HG03342 (cell line): Measurements from ENCODE around the gene RBM4.
"Not testable (repeated sequence)": the region's sequence is repeated elsewhere in the genome, so short reads cannot be mapped to it uniquely, and the experiment has no call there.

Source experiments
- ATAC-seq: cut with Tn5 transposase; IDR thresholded peaks from one replicate; pipeline ENCODE4 v1.9.1; 2021; ENCODE audit warnings: mild to moderate bottlenecking, moderate library complexity; ENCODE audit not compliant: unreplicated experiment

The RBM4 gene

DNA sequence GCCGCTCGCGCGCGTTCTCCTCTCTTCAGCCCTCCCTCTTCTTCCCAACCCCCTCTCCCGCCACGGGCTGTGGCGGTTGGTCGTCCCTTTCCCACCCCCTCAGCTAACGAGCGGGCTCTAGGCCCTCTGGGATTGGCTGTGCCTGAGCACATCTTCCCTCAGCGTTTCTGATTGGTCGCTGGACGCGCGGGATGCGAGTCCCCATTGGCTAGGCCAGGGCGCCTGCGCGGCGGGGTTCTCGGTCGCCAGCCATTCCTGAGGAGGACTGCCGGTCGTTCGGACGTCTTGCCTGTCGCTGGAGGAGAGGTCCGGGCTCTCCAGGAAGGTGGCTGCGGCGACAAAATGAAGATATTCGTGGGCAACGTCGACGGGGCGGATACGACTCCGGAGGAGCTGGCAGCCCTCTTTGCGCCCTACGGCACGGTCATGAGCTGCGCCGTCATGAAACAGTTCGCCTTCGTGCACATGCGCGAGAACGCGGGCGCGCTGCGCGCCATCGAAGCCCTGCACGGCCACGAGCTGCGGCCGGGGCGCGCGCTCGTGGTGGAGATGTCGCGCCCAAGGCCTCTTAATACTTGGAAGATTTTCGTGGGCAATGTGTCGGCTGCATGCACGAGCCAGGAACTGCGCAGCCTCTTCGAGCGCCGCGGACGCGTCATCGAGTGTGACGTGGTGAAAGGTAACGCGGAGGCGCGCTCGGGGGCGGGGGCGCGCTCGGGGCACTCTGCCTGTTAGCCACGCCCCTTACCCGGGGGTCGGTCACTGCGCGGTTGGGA is 21.9 kb upstream of the RBM4 start, which contains the start of gene RBM14:
RBM14 (plus strand) TSS at position 252 of the 776 bp plus-strand sequence; CDS start at position 343, 91 bp downstream.
- ATAC-seq, result peak; percentile 84

DNA sequence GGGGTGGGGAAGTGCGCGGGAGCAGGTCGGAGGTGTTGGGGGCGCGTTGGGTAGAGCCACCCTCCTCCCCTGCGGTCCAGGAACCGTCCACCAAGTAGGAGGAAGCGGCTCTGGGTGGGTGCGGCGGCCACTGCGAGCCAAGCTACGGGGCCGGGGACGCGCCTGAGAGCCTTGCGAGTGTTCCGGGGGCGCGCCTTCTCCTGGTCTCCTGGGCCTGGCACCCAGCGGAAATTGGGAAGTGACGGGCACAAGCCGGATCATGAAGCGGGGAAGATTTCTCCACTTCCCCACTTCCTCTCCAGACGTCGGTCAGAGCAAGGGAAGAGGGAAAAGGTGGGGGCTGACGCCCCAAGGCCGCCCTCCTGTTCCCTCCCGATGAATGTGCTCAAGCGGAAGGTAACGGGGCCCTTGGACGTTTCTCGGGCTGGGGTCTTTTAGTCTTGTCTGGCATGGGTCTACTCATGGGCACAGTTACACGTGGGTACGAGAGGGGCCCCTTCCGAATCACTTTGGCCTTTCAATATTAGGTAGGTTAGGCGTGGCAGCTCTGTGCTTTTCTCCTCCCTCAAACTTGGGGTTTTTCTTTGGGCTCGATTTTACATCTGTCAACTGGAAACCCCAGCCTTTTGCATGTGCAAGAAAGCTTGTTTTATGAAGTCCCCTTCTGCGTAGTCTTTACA is 21.2 kb upstream of the RBM4 start:
- ATAC-seq, result no peak

GRCh38 chr11:66619080-66619554 is 19.4 kb upstream of the RBM4 start:
- no peak for ATAC-seq

GRCh38 chr11:66624450-66624849 is 14.1 kb upstream of the RBM4 start:
- no peak for ATAC-seq

GRCh38 chr11:66625041-66625751 is 13.3 kb upstream of the RBM4 start:
- no peak for ATAC-seq

- no peak for ATAC-seq
Measured at GRCh38 chr11:66625752-66626149, 12.8 kb upstream of the RBM4 start.

DNA sequence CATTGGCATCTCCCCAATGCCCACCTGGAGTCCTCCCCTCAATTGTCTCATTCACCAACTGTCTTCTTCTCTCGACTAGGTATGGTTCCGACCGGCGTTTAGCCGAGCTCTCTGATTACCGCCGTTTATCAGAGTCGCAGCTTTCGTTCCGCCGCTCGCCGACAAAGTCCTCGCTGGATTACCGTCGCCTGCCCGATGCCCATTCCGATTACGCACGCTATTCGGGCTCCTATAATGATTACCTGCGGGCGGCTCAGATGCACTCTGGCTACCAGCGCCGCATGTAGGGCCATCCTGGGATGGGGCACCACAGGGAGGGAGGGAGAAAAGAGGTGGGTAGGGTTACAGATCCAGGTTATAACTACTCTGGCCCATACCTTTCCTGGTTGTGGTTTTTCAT is 12.1 kb upstream of the RBM4 start:
- no peak for ATAC-seq

DNA sequence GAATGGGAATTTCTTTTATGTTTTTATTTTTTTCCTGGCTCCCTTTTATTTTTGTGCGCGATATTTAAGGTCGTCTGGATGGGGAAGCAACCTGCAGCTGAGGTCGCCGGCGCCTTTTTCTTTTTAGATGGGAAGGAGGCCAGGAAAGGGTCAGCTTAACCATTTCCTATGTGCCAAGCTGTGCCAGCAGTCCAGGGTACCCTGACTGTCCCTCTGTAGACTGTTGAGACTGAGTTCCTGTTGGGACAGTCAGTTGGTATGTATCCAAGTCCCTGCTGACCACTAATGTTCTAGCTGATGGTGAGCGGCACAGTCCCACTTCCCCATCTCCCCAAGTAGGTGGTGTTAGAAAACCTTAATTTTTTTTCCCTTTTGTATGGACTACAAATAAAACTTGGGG is 11.6 kb upstream of the RBM4 start:
- no peak for ATAC-seq

DNA sequence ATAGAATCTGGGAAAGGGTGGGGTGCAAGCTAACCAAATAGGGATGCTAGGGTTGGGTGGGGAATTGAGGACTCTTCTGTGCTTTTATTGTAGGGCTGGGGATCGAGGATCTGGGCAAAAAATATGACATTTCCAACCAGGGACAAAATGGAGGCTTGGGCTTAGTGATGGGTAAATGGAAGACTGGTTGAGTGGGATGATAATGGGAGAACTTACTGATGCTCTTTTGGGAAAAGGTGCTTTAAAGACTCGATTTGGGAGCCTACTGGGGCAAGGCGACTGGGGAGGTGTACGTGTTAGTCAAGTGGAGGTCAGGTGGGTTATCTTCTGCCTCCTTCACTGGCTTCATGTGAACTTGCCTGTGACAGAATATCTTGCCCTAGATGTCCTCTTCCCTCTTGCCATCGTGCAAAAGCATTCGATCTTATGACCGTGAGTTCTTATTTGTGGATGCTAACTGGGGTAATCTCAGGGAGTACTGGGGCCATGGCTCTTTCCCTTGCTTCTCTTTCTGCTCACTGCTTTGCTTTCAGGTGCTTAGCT is 10.4 kb upstream of the RBM4 start:
- no peak for ATAC-seq

DNA sequence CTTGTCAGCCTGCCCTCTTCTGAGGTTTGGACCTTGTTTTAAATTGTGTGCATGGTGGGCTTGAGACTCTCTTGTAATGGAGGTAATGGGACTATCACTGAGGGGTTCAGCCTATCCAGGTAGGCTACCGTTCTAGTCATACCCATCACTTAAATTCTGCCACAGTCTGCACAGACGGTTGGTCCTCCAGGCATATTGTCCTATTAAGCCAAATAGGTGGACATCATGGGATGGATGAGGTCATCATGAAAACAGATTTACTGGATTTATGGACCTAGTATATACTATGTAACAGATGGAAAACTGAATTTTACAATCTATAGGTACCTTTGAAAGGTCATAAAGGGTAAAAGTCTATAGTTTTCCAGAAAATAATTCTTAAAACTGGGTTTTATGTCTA is 9.1 kb upstream of the RBM4 start:
- ATAC-seq, result no peak

DNA sequence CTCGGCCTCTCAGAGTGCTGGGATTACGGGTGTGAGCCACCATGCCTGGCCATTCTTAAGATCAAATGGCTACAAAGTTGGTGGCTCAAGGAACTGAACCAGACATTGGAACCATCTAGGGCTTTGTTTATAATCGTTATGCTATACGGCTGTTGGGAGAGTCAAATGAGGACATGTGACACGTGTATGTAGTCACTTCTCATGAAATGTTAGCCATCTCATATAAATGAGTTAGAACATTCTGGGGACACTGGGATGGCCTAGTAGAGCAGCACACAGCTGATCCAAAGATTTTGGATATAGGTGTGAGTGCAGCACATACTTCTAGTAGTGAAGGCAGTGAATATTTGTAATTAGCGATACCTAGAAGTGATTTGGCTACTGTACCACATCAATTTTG is 6.6 kb upstream of the RBM4 start:
- ATAC-seq, result no peak

DNA sequence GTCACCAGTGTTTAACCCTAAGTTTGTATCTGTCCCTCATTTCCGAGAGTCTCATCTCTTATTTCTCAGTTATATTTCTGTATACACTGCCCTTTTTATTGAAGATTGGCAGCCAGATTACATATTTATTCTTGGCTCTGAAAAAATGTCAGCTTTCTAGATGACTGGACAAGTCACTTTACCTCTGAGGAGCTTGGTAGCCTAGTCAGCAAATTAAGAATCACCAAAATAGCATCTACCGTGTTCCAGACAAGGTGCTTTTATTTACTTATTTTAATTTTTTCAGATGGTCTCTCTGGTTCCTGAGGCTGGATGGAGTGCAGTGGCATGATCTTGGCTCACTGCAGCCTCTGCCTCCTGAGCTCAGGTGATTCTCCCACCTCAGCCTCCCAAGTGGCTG is 5.6 kb upstream of the RBM4 start:
- no peak for ATAC-seq

- no peak for ATAC-seq
Measured at GRCh38 chr11:66636411-66636810, 2.1 kb upstream of the RBM4 start.

GRCh38 chr11:66637557-66638176 is 836 bp upstream of the RBM4 start:
- no peak for ATAC-seq

- ATAC-seq, result no peak
Measured at GRCh38 chr11:66639066-66639813, 737 bp downstream of the RBM4 start.

DNA sequence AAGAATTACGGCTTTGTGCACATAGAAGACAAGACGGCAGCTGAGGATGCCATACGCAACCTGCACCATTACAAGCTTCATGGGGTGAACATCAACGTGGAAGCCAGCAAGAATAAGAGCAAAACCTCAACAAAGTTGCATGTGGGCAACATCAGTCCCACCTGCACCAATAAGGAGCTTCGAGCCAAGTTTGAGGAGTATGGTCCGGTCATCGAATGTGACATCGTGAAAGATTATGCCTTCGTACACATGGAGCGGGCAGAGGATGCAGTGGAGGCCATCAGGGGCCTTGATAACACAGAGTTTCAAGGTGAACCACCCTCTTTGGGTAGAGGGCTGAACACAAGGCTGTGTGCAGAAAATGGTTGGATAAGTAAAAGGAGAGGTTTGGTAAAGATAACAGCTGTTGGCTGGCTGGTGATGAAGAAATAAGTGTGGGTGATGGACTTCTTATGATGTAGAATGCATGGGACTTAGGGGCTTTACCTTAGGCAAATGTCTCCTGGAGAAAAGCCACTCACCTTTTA is 1.4 kb downstream of the RBM4 start:
- ATAC-seq, result not testable (repeated sequence)

DNA sequence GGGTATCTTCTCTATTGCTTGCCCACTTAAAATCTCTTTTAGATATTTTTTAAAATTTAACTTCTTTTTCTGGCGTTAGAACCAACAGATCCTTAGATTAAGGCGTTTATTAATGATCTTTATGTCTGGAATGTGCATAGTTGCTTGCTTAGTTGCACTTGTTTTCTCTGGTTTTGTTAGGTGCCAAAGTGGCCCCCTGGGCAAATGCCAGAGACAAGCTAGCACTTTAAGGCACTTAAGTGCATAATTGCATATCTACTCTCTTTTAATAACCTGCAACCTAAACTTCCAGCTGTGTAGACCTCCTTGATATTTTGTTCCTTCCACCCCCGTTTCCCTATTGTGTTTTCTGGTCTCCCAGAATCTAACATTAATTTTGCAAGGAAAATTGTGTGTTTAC is 3.3 kb downstream of the RBM4 start:
- ATAC-seq, result no peak

DNA sequence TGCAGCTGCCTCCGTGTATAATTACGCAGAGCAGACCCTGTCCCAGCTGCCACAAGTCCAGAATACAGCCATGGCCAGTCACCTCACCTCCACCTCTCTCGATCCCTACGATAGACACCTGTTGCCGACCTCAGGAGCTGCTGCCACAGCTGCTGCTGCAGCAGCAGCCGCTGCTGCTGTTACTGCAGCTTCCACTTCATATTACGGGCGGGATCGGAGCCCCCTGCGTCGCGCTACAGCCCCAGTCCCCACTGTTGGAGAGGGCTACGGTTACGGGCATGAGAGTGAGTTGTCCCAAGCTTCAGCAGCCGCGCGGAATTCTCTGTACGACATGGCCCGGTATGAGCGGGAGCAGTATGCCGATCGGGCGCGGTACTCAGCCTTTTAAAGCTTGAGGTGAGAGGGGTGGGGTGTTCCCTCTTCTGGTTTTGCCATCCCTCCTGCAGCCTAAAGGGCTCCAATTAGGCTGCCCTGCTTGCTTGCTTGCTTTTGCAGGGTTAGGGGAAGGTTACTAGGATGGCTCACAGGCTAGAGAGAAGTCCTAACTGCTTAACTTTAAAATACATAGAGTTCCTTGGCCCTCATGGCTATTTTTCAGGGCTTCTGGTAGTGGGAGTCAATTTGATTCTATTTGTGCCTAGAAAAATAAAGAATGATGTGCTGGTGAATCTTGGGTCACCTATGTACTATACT is 5.4 kb downstream of the RBM4 start:
- no peak for ATAC-seq

GRCh38 chr11:66646828-66647227 is 8.3 kb downstream of the RBM4 start:
- ATAC-seq, result no peak
